MM.1S (cell line): ENCODE measurements around the gene DIP2C.

ENCODE experiments used
- DNase-seq: peaks from one replicate; pipeline ENCODE4 v3.0.0-alpha.2; 2015
- H2AFZ ChIP-seq: fragments of 300-600 bp; sonication (generic); 2 replicates; pipeline ENCODE4 v1.6.0; 2016; ENCODE audit warnings: antibody characterized with exemption, low read length
- H3F3A ChIP-seq: fragments of 300-600 bp; sonication (generic); 2 replicates; pipeline ENCODE4 v1.6.1; 2016; ENCODE audit warnings: mild to moderate bottlenecking, antibody characterized with exemption, low read length, moderate library complexity, mixed read lengths; ENCODE audit not compliant: insufficient read depth
- H3K27ac ChIP-seq: fragments of 300-600 bp; sonication (generic); 2 replicates; pipeline ENCODE4 v1.5.1; 2016; ENCODE audit warnings: mild to moderate bottlenecking, low read length
- H3K27me3 ChIP-seq: fragments of 300-600 bp; sonication (generic); replicated peaks from 2 replicates; pipeline ENCODE4 v1.6.0; 2016; ENCODE audit warnings: low read length; ENCODE audit not compliant: insufficient read depth
- H3K36me3 ChIP-seq: fragments of 300-600 bp; sonication (generic); replicated peaks from 2 replicates; pipeline ENCODE4 v1.6.1; 2016; ENCODE audit warnings: mild to moderate bottlenecking, low read length, mixed read lengths; ENCODE audit not compliant: insufficient read depth
- H3K4me1 ChIP-seq: fragments of 300-600 bp; sonication (generic); 2 replicates; pipeline ENCODE4 v1.6.1; 2016; ENCODE audit warnings: low read length, mixed read lengths
- H3K4me2 ChIP-seq: fragments of 300-600 bp; sonication (generic); 2 replicates; pipeline ENCODE4 v1.6.0; 2016; ENCODE audit warnings: low read depth, low read length
- H3K4me3 ChIP-seq: fragments of 300-600 bp; sonication (generic); 2 replicates; pipeline ENCODE4 v1.5.1; 2016; ENCODE audit warnings: low read length, mixed read lengths
- H3K79me2 ChIP-seq: fragments of 300-600 bp; sonication (generic); 2 replicates; pipeline ENCODE4 v1.6.1; 2016; ENCODE audit warnings: mixed run types, low read length, mixed read lengths
- H3K9ac ChIP-seq: fragments of 300-600 bp; sonication (generic); 2 replicates; pipeline ENCODE4 v1.6.1; 2016; ENCODE audit warnings: low read length, mixed read lengths
- H3K9me2 ChIP-seq: fragments of 300-600 bp; sonication (generic); replicated peaks from 2 replicates; pipeline ENCODE4 v1.6.1; 2016; ENCODE audit warnings: mild to moderate bottlenecking, low read length, mixed read lengths; ENCODE audit not compliant: insufficient read depth
- H3K9me3 ChIP-seq: fragments of 300-600 bp; sonication (generic); replicated peaks from 2 replicates; pipeline ENCODE4 v1.6.1; 2016; ENCODE audit warnings: mild to moderate bottlenecking, low read length, mixed read lengths; ENCODE audit not compliant: insufficient read depth
- H4K20me1 ChIP-seq: fragments of 300-600 bp; sonication (generic); 2 replicates; pipeline ENCODE4 v1.6.1; 2016; ENCODE audit warnings: mild to moderate bottlenecking, low read length, moderate library complexity, mixed read lengths; ENCODE audit not compliant: insufficient read depth
- EZH2 ChIP-seq: fragments of 300-600 bp; sonication (generic); optimal IDR thresholded peaks from 2 replicates; pipeline ENCODE3; 2017; ENCODE audit warnings: low read depth, mild to moderate bottlenecking, antibody characterized with exemption, low read length, mixed read lengths
- EZH2phosphoT487 ChIP-seq: fragments of 300-600 bp; sonication (generic); IDR thresholded peaks from 2 replicates; pipeline ENCODE4 v1.6.1; 2018; ENCODE audit warnings: antibody characterized with exemption, low read length
- TF ChIP-seq, protein P1 (sequence below): fragments of 300-600 bp; sonication (generic); IDR thresholded peaks from 2 replicates; pipeline ENCODE4 v1.5.1; 2016; ENCODE audit warnings: antibody characterized with exemption, low read length, mixed read lengths

The DIP2C gene

DNA sequence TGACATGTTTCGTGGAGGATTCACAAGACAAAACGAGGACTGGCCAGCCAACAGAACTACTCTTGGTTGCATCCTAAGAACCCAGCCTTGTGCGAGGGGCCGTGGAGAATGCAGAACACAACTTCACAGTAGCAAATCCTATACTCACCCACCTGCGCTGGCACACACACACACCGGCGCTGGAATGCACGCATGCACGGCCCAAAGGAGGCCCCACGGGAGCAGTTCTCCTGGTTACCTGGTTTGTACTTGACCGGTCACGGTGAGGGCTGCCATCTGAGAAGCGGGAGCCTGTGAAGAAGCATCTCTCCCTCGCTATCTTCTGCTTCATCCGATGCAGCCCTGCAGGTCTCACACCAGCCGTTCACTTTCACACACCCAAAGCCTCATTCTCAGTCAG, 416.4 kb downstream of the DIP2C start:
- no peaks in the 10 kb centered on the region for H3K79me2 ChIP-seq
- no peaks in the 10 kb centered on the region for H3K9me3 ChIP-seq
- no peaks in the 10 kb centered on the region for H4K20me1 ChIP-seq
- DNase-seq, result no peak
- H3K4me1 ChIP-seq, result no peaks in the 10 kb centered on the region
- H3K27me3 ChIP-seq, result no peaks in the 10 kb centered on the region
- no peaks in the 10 kb centered on the region for H3F3A ChIP-seq
- no peak overlapping the region for H3K4me2 ChIP-seq
- no peaks in the 10 kb centered on the region for H3K36me3 ChIP-seq
- TF ChIP-seq, protein P1, sequence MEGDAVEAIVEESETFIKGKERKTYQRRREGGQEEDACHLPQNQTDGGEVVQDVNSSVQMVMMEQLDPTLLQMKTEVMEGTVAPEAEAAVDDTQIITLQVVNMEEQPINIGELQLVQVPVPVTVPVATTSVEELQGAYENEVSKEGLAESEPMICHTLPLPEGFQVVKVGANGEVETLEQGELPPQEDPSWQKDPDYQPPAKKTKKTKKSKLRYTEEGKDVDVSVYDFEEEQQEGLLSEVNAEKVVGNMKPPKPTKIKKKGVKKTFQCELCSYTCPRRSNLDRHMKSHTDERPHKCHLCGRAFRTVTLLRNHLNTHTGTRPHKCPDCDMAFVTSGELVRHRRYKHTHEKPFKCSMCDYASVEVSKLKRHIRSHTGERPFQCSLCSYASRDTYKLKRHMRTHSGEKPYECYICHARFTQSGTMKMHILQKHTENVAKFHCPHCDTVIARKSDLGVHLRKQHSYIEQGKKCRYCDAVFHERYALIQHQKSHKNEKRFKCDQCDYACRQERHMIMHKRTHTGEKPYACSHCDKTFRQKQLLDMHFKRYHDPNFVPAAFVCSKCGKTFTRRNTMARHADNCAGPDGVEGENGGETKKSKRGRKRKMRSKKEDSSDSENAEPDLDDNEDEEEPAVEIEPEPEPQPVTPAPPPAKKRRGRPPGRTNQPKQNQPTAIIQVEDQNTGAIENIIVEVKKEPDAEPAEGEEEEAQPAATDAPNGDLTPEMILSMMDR, result no peak
- TF ChIP-seq EZH2, result no peak
- H3K27ac ChIP-seq, result no peak overlapping the region
- no peaks in the 10 kb centered on the region for H3K9me2 ChIP-seq
- H3K9ac ChIP-seq, result no peak overlapping the region
- H3K4me3 ChIP-seq, result no peak overlapping the region
- H2AFZ ChIP-seq, result no peak overlapping the region

- H3K9ac ChIP-seq, result no peak overlapping the region
- H3K27me3 ChIP-seq, result no peaks in the 10 kb centered on the region
- H3K9me2 ChIP-seq, result no peaks in the 10 kb centered on the region
- no peaks in the 10 kb centered on the region for H3K9me3 ChIP-seq
- H3F3A ChIP-seq, result no peaks in the 10 kb centered on the region
- no peaks in the 10 kb centered on the region for H3K36me3 ChIP-seq
- no peaks in the 10 kb centered on the region for H3K79me2 ChIP-seq
- H3K27ac ChIP-seq, result no peak overlapping the region
- TF ChIP-seq EZH2, result no peak
- TF ChIP-seq, protein P1, result no peak
- TF ChIP-seq EZH2phosphoT487, result no peak
- H3K4me3 ChIP-seq, result no peak overlapping the region
- H3K4me2 ChIP-seq, result no peak overlapping the region
- H4K20me1 ChIP-seq, result no peaks in the 10 kb centered on the region
- no peak overlapping the region for H2AFZ ChIP-seq
- no peaks in the 10 kb centered on the region for H3K4me1 ChIP-seq
- no peak for DNase-seq
These were observed 417.7 kb downstream of the DIP2C start for GRCh38 chr10:271722-272121.

- Histone ChIP-seq H3K36me3 (no peaks in the 10 kb centered on the region), H4K20me1 (no peaks in the 10 kb centered on the region), H3K9me3 (no peaks in the 10 kb centered on the region), H2AFZ (no peak overlapping the region), H3K27ac (no peak overlapping the region), H3K4me2 (no peak overlapping the region), H3K4me3 (no peak overlapping the region), H3K9me2 (no peaks in the 10 kb centered on the region), H3K9ac (no peak overlapping the region), H3K27me3 (no peaks in the 10 kb centered on the region), H3K4me1 (no peaks in the 10 kb centered on the region), H3F3A (no peaks in the 10 kb centered on the region), H3K79me2 (no peaks in the 10 kb centered on the region)
- no peak for TF ChIP-seq EZH2
- no peak for TF ChIP-seq EZH2phosphoT487
- TF ChIP-seq, protein P1, result no peak
- no peak for DNase-seq
These were observed 418.3 kb downstream of the DIP2C start for GRCh38 chr10:271201-271600.
